Tibial nerve (tissue), 4 donors: ENCODE data around the gene BRCA2.

Experiments used
- CTCF ChIP-seq, 5 experiments: fragments of 200-600 bp in 3 of 5; fragments of 450-650 bp in 2 of 5; sonication (generic) in 3 of 5; IDR thresholded peaks; one replicate each; pipeline ENCODE4 v1.5.1; 2016 to 2019; ENCODE audit warnings: antibody characterized with exemption in 5 of 5, mild to moderate bottlenecking in 3 of 5, moderate library complexity in 2 of 5
- EP300 ChIP-seq, 2 donors: sonication (generic); formaldehyde crosslinking; IDR thresholded peaks; one replicate each; pipeline ENCODE4 v1.6.1; 2017; ENCODE audit warnings: antibody characterized with exemption in 2 of 2, mild to moderate bottlenecking in 1 of 2
- POLR2A ChIP-seq, 2 donors: fragments of 450-650 bp; IDR thresholded peaks; one replicate each; pipeline ENCODE4 v1.6.1; 2017; ENCODE audit warnings: antibody characterized with exemption in 2 of 2, mild to moderate bottlenecking in 2 of 2, moderate library complexity in 2 of 2

GRCh38 chr13:32381539-32381938, 66.2 kb downstream of the BRCA2 start:
- peak; percentile 24 to 60 (median 42) for TF ChIP-seq CTCF (IDR thresholded peaks at IDR 0.05)
- no peak for TF ChIP-seq POLR2A (IDR thresholded peaks at IDR 0.05)
- TF ChIP-seq EP300 (IDR thresholded peaks at IDR 0.05), result peak in 1 of 2 donors; percentile 29
